ENCODE data around the gene CTNNA2. TPM values are rescaled to one million over a fixed set of nuclear protein-coding genes. Genes with fewer than 3 reads are reported as not detected.

The CTNNA2 gene
- total and polyA plus RNA-seq, 12 donors: 0.09 to 0.57 (median 0.15) TPM; not detected in 9

DNA sequence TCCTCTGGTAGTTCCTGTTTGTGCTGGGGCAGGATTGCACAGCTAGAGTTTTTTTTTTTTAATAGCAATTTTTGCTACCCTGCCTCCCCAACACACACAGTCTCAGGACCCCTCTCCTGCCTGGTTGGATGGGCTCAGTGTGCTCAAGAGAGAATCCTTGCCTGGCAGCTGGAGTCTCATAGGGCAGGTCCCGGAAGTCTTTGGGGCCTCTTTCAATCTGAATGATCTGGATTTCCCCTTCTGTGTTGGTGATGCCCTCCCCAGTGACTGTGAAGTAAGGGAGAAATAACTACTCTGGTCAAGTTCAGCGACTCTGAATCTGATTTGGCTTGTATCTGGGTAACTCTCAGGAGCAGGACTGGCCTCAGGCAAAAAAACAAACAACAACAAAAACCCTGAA is 1012.3 kb downstream of the CTNNA2 start:
- TF ChIP-seq, protein P1, sequence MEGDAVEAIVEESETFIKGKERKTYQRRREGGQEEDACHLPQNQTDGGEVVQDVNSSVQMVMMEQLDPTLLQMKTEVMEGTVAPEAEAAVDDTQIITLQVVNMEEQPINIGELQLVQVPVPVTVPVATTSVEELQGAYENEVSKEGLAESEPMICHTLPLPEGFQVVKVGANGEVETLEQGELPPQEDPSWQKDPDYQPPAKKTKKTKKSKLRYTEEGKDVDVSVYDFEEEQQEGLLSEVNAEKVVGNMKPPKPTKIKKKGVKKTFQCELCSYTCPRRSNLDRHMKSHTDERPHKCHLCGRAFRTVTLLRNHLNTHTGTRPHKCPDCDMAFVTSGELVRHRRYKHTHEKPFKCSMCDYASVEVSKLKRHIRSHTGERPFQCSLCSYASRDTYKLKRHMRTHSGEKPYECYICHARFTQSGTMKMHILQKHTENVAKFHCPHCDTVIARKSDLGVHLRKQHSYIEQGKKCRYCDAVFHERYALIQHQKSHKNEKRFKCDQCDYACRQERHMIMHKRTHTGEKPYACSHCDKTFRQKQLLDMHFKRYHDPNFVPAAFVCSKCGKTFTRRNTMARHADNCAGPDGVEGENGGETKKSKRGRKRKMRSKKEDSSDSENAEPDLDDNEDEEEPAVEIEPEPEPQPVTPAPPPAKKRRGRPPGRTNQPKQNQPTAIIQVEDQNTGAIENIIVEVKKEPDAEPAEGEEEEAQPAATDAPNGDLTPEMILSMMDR (IDR thresholded peaks at IDR 0.05): no peak
- ATAC-seq (no peak), DNase-seq (no peak)
- H3K9me3 ChIP-seq: no peaks in the 10 kb centered on the region
- peaks cover 0 to 5% (median 0%) of the 10 kb centered on the region in 7 donors for H3K27me3 ChIP-seq
- H3K4me3 ChIP-seq: no peak overlapping the region
- intact Hi-C loops (cut with DNase I): no loop called here
- H3K36me3 ChIP-seq: no peaks in the 10 kb centered on the region
- H3K4me1 ChIP-seq: no peaks in the 10 kb centered on the region
- H3K27ac ChIP-seq: no peak overlapping the region
- WGBS, 2 donors: 70 to 73% methylated on average over 2 of the region's 2 CpGs

DNA sequence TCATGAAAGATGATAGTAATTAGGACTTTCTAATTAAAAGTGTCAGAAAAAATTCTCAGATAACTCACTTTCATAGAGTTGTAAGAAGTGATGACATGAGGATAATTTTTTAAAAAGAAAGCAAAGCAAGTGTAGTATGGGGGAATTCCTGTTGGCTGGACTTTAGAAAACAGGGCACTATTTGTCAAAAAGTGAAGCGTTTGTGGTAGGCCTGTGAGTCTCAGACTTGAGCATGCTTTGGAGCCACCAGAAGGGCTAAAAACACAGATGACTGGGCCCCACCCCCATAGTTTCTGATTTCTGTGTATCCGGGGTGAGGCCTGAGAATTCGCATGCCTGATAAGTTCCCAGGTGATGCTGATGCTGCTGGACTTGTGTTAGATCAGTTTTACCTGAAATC is 1014.3 kb downstream of the CTNNA2 start:
- no peaks in the 10 kb centered on the region for H3K4me1 ChIP-seq
- no peaks in the 10 kb centered on the region for H3K9me3 ChIP-seq
- no peak overlapping the region for H3K27ac ChIP-seq
- intact Hi-C loops (cut with DNase I): no loop called here
- no peaks in the 10 kb centered on the region for H3K36me3 ChIP-seq
- ATAC-seq (no peak), DNase-seq (no peak)
- TF ChIP-seq, protein P1 (IDR thresholded peaks at IDR 0.05): no peak
- 81 to 89% methylated on average over 3 of the region's 3 CpGs for WGBS, 2 donors
- peaks cover 0 to 4% (median 0%) of the 10 kb centered on the region in 7 donors for H3K27me3 ChIP-seq
- H3K4me3 ChIP-seq: no peak overlapping the region

DNA sequence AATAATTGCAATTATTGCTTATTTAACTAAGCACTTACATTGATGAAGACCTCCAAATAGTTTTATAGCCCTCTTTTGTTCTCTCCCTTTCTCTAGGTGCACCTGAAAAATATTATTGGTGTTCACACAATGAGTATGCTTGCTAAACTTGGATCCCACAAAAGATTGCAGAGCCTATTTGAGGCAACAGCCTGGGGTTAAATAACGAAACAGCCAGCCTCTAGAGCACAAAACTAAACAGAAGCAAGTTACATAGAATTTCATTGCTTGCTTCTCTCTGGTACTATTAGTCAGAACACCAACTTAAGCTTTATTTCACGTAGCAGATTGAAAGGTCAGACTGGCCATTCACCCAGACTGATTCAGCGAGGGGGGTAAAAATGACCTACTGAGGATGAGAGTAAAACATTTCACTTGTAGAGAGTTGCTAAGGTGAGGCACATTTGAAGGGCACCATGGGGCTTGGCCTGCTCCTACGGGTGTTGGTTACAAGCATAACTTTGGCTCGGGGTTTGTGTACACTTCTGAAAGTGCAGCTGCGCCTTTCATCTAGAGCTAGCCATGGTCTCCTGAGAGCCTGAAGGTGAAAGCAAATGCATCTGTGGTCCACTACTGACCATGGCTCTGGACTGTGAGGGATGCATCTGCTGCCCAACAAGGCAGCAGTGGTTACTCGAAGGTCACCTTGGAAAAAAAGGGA is 1016.8 kb downstream of the CTNNA2 start:
- TF ChIP-seq, protein P1 (IDR thresholded peaks at IDR 0.05): no peak
- no peak overlapping the region for H3K4me3 ChIP-seq
- no peaks in the 10 kb centered on the region for H3K9me3 ChIP-seq
- ATAC-seq: no peak
- H3K4me1 ChIP-seq: no peaks in the 10 kb centered on the region
- intact Hi-C loops (cut with DNase I): no loop called here
- no peaks in the 10 kb centered on the region for H3K27me3 ChIP-seq
- 83 to 86% methylated on average over 7 of the region's 7 CpGs for WGBS, 2 donors
- H3K27ac ChIP-seq: no peak overlapping the region
- DNase-seq: no peak
- H3K36me3 ChIP-seq: no peaks in the 10 kb centered on the region

DNA sequence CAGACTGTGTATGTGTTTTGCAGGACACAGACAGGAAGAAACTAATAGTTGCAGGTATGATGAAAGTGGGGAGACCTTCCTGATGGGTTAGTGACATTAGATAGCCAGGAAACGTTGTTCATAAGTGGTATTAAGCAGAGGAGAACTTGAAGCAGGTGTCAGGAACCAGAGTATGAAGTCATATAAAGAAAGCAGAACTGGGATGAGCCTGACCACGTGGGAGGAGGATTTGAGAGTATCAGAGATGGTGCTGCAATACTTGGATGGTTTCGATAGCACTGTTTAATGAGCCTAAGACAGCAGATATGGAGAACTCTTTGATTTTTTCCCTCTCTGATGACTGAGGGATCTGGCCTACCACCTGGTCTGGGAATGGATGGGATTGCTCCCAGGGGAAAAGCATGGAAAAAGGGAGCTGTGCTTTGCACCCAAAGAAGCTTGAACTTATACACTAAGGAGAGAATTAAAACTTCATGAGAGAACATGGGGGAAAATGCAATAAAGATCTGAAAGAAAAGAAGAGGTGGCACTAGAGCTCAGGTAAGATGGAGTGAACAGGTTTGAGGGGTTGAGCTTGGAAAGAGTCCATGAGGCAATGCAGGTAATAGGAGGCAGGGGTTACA is 1017.7 kb downstream of the CTNNA2 start:
- intact Hi-C loops (cut with DNase I): no loop called here
- Histone ChIP-seq H3K36me3 (no peaks in the 10 kb centered on the region), H3K4me1 (no peaks in the 10 kb centered on the region), H3K9me3 (no peaks in the 10 kb centered on the region), H3K27me3 (no peaks in the 10 kb centered on the region), H3K4me3 (no peak overlapping the region), H3K27ac (no peak overlapping the region)
- TF ChIP-seq, protein P1 (IDR thresholded peaks at IDR 0.05): no peak
- no peak for DNase-seq
- 39 to 47% methylated on average over 3 of the region's 3 CpGs for WGBS, 2 donors
- ATAC-seq: no peak

Measured in heart right ventricle (tissue), 16 donors.